ENCODE results near the gene ADGRE3. TPM values are rescaled to one million over a fixed set of nuclear protein-coding genes. Genes with fewer than 3 reads are reported as not detected.

ADGRE3 gene
- total RNA-seq, 1 donor from 2014 or later, result not detected

GRCh38 chr19:14582894-14583340 is 91.7 kb downstream of the ADGRE3 start, which contains the start of gene CLEC17A:
CLEC17A (plus strand) TSS chr19:14583084; CDS start chr19:14583161, 77 bp downstream.
- Mint-ChIP-seq H3K27me3 (ENCODE audit: low read depth, unreplicated experiment) (peaks cover 14% of the 10 kb centered on the region), H3K9me3 (ENCODE audit: unreplicated experiment) (peaks cover 10% of the 10 kb centered on the region), H3K4me3 (ENCODE audit: unreplicated experiment) (no peak within 1 kb of the TSS), H3K27ac (ENCODE audit: unreplicated experiment) (no peak within 1 kb of the TSS), H3K36me3 (ENCODE audit: low read depth, unreplicated experiment) (no peaks in the 10 kb centered on the region), H3K4me1 (ENCODE audit: low read depth, unreplicated experiment) (no peaks in the 10 kb centered on the region)
- Histone ChIP-seq H3K4me2 (ENCODE audit: low read length) (no peak within 1 kb of the TSS), H4K20me1 (ENCODE audit: insufficient read depth, low read length) (no peaks in the 10 kb centered on the region), H3K4me3 (ENCODE audit: insufficient read depth, low read depth, low read length) (no peak within 1 kb of the TSS), H3K79me2 (ENCODE audit: insufficient read depth, low read length) (no peaks in the 10 kb centered on the region), H3K9ac (ENCODE audit: low read length) (no peak within 1 kb of the TSS), H3K9me3 (ENCODE audit: insufficient read depth, low read depth, low read length) (no peaks in the 10 kb centered on the region), H3K27ac (ENCODE audit: low read depth, low read length) (no peak within 1 kb of the TSS), H3K4me1 (ENCODE audit: insufficient read depth, low read length) (no peaks in the 10 kb centered on the region), H3K27me3 (ENCODE audit: insufficient read depth, low read length) (no peaks in the 10 kb centered on the region), H2AFZ (ENCODE audit: low read depth, low read length) (no peak within 1 kb of the TSS), H3K36me3 (ENCODE audit: insufficient read depth, low read length) (no peaks in the 10 kb centered on the region)
- TF ChIP-seq CTCF (IDR thresholded peaks at IDR 0.05; ENCODE audit: insufficient read depth, low read depth, low read length), result no peak
- TF ChIP-seq EZH2 (IDR thresholded peaks at IDR 0.05; ENCODE audit: insufficient read depth, low read length), result no peak
- FAIRE-seq, result no peak
- no peak for DNase-seq (ENCODE audit: low read depth)

DNA sequence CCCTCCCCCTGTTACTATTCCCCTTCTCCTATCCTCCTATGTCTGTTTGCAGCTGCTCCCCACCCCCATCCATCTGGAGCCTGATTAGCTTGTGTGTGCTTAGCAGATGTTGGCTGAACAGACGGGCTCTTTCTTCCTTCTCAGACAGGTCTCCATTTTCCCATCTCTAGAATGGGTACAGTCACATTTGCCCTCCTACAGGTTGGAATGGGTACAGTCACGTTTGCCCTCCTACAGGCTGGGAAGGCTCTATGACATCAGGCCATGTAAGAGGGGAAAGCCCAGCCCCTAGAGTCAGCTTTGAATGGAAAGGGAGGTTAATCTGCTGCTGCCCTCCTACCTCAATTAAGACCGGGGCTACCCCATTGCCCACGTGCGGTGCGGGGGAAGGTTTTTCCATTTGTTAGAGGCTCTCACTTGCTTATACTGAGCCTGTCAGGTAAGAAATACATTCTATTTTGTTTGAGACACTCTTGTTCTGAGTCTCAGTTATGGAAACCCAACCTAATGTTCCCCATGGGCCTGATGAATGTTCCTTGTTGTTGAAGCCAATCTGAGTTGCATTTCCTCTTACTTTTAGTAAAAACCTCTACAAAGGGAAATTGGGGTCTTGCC is 93.9 kb downstream of the ADGRE3 start:
- no peaks in the 10 kb centered on the region for H3K9me3 ChIP-seq (ENCODE audit: insufficient read depth, low read depth, low read length)
- FAIRE-seq (no peak), DNase-seq (ENCODE audit: low read depth) (no peak)
- H3K4me1 Mint-ChIP-seq (ENCODE audit: low read depth, unreplicated experiment), result no peaks in the 10 kb centered on the region
- H3K4me3 ChIP-seq (ENCODE audit: insufficient read depth, low read depth, low read length), result no peak overlapping the region
- H3K36me3 ChIP-seq (ENCODE audit: insufficient read depth, low read length), result no peaks in the 10 kb centered on the region
- no peak overlapping the region for H2AFZ ChIP-seq (ENCODE audit: low read depth, low read length)
- no peaks in the 10 kb centered on the region for H4K20me1 ChIP-seq (ENCODE audit: insufficient read depth, low read length)
- H3K27me3 ChIP-seq (ENCODE audit: insufficient read depth, low read length), result no peaks in the 10 kb centered on the region
- no peak for TF ChIP-seq EZH2 (IDR thresholded peaks at IDR 0.05; ENCODE audit: insufficient read depth, low read length)
- no peak for TF ChIP-seq CTCF (IDR thresholded peaks at IDR 0.05; ENCODE audit: insufficient read depth, low read depth, low read length)
- no peak overlapping the region for H3K9ac ChIP-seq (ENCODE audit: low read length)
- H3K79me2 ChIP-seq (ENCODE audit: insufficient read depth, low read length), result no peaks in the 10 kb centered on the region
- no peak overlapping the region for H3K4me2 ChIP-seq (ENCODE audit: low read length)
- H3K9me3 Mint-ChIP-seq (ENCODE audit: unreplicated experiment), result peaks cover 4% of the 10 kb centered on the region
- H3K27me3 Mint-ChIP-seq (ENCODE audit: low read depth, unreplicated experiment), result peaks cover 4% of the 10 kb centered on the region
- H3K4me1 ChIP-seq (ENCODE audit: insufficient read depth, low read length), result no peaks in the 10 kb centered on the region
- no peak overlapping the region for H3K27ac Mint-ChIP-seq (ENCODE audit: unreplicated experiment)
- H3K27ac ChIP-seq (ENCODE audit: low read depth, low read length), result no peak overlapping the region
- no peak overlapping the region for H3K4me3 Mint-ChIP-seq (ENCODE audit: unreplicated experiment)
- H3K36me3 Mint-ChIP-seq (ENCODE audit: low read depth, unreplicated experiment), result no peaks in the 10 kb centered on the region

- no peak overlapping the region for H3K4me2 ChIP-seq (ENCODE audit: low read length)
- TF ChIP-seq CTCF (IDR thresholded peaks at IDR 0.05; ENCODE audit: insufficient read depth, low read depth, low read length), result no peak
- TF ChIP-seq EZH2 (IDR thresholded peaks at IDR 0.05; ENCODE audit: insufficient read depth, low read length), result no peak
- no peaks in the 10 kb centered on the region for H3K9me3 ChIP-seq (ENCODE audit: insufficient read depth, low read depth, low read length)
- no peaks in the 10 kb centered on the region for H3K4me1 ChIP-seq (ENCODE audit: insufficient read depth, low read length)
- no peaks in the 10 kb centered on the region for H3K36me3 ChIP-seq (ENCODE audit: insufficient read depth, low read length)
- no peak overlapping the region for H3K9ac ChIP-seq (ENCODE audit: low read length)
- DNase-seq (ENCODE audit: low read depth) (no peak), FAIRE-seq (no peak)
- Mint-ChIP-seq H3K27ac (ENCODE audit: unreplicated experiment) (no peak overlapping the region), H3K9me3 (ENCODE audit: unreplicated experiment) (no peaks in the 10 kb centered on the region), H3K4me1 (ENCODE audit: low read depth, unreplicated experiment) (no peaks in the 10 kb centered on the region), H3K27me3 (ENCODE audit: low read depth, unreplicated experiment) (no peaks in the 10 kb centered on the region), H3K36me3 (ENCODE audit: low read depth, unreplicated experiment) (no peaks in the 10 kb centered on the region), H3K4me3 (ENCODE audit: unreplicated experiment) (no peak overlapping the region)
- H3K4me3 ChIP-seq (ENCODE audit: insufficient read depth, low read depth, low read length), result no peak overlapping the region
- no peak overlapping the region for H2AFZ ChIP-seq (ENCODE audit: low read depth, low read length)
- no peaks in the 10 kb centered on the region for H3K79me2 ChIP-seq (ENCODE audit: insufficient read depth, low read length)
- H3K27ac ChIP-seq (ENCODE audit: low read depth, low read length), result no peak overlapping the region
- no peaks in the 10 kb centered on the region for H4K20me1 ChIP-seq (ENCODE audit: insufficient read depth, low read length)
- H3K27me3 ChIP-seq (ENCODE audit: insufficient read depth, low read length), result no peaks in the 10 kb centered on the region
Observed at GRCh38 chr19:14577885-14578427, 96.7 kb downstream of the ADGRE3 start.
